Fibroblast of lung (primary cell): Measurements from ENCODE around the gene PACS2. TPM values are rescaled to one million over a fixed set of nuclear protein-coding genes. Genes with fewer than 3 reads are reported as not detected.
"Not testable (repeated sequence)": the region's sequence is repeated elsewhere in the genome, so short reads cannot be mapped to it uniquely, and the experiment has no call there.

Experiments
- DNase-seq, 2 donors: peaks; one replicate each; pipeline versions ENCODE4 v3.0.0 to v3.0.0-alpha.2; 2010; ENCODE audit warnings: low read depth in 2 of 2
- H2AFZ ChIP-seq: 2 replicates; pipeline ENCODE4 v1.5.1; 2012; ENCODE audit warnings: low read length, control low read depth, inconsistent platforms
- H3K27ac ChIP-seq: 2 replicates; pipeline ENCODE4 v1.5.1; 2011; ENCODE audit warnings: low read length, control low read depth; ENCODE audit not compliant: insufficient read depth
- H3K27me3 ChIP-seq: 2 replicates; pipeline ENCODE4 v1.5.1; 2011; ENCODE audit warnings: mild to moderate bottlenecking, low read length; ENCODE audit not compliant: control insufficient read depth, insufficient read depth
- H3K36me3 ChIP-seq: 2 replicates; pipeline ENCODE4 v1.5.1; 2011; ENCODE audit warnings: low read length; ENCODE audit not compliant: control insufficient read depth, insufficient read depth
- H3K4me1 ChIP-seq: 2 replicates; pipeline ENCODE4 v1.5.1; 2011; ENCODE audit warnings: low read length; ENCODE audit not compliant: control insufficient read depth, insufficient read depth; ENCODE audit errors: extremely low read depth
- H3K4me2 ChIP-seq: 2 replicates; pipeline ENCODE4 v1.5.1; 2011; ENCODE audit warnings: low read length, control low read depth; ENCODE audit not compliant: insufficient read depth; ENCODE audit errors: extremely low read depth
- H3K4me3 ChIP-seq, 4 experiments: fragments of 200-600 bp in 1 of 4; sonication (generic) in 1 of 4; replicated peaks in 1 of 4; 2 replicates each; pipeline ENCODE4 v1.5.1; 2011 to 2016; ENCODE audit warnings: low read length in 4 of 4, low read depth in 3 of 4, mild to moderate bottlenecking in 3 of 4, control low read depth in 2 of 4, inconsistent platforms in 1 of 4, mixed read lengths in 1 of 4; ENCODE audit not compliant: insufficient read depth in 1 of 4; ENCODE audit errors: control extremely low read depth in 1 of 4
- H3K79me2 ChIP-seq: 2 replicates; pipeline ENCODE4 v1.5.1; 2012; ENCODE audit warnings: mild to moderate bottlenecking, low read length, inconsistent platforms; ENCODE audit not compliant: control insufficient read depth, insufficient read depth
- H3K9ac ChIP-seq: 2 replicates; pipeline ENCODE4 v1.5.1; 2011; ENCODE audit warnings: mild to moderate bottlenecking, low read length, control low read depth; ENCODE audit not compliant: insufficient read depth
- H3K9me3 ChIP-seq: 2 replicates; pipeline ENCODE4 v1.5.1; 2012; ENCODE audit warnings: low read depth, low read length; ENCODE audit not compliant: control insufficient read depth, insufficient read depth
- H4K20me1 ChIP-seq: 2 replicates; pipeline ENCODE4 v1.5.1; 2011; ENCODE audit warnings: low read length; ENCODE audit not compliant: control insufficient read depth, insufficient read depth; ENCODE audit errors: extremely low read depth
- EZH2 ChIP-seq: IDR thresholded peaks from 2 replicates; pipeline ENCODE4 v1.5.1; 2012; ENCODE audit warnings: low read length, control low read depth, mild to moderate bottlenecking; ENCODE audit errors: missing control alignments
- polyA plus RNA-seq, 2 donors: library from polyadenylated mRNA; depleted of rRNA in 1 of 2; stranded (reverse) in 1 of 2; unstranded in 1 of 2; fragments of >200 nt; gene quantifications; 2 replicates each; pipeline ENCODE4 v1.2.1, GENCODE V29; 2011 to 2012; ENCODE audit warnings: missing spikeins in 1 of 2
- total RNA-seq: library from RNA; depleted of rRNA; stranded (reverse); fragments of >200 nt; gene quantifications from 2 replicates; pipeline ENCODE4 v1.2.1, GENCODE V29; 2014
- TF ChIP-seq, protein P1 (sequence below), 2 donors: IDR thresholded peaks in 1 of 2; conservative IDR thresholded peaks in 1 of 2; 1 replicate in 1 of 2; 2 replicates in 1 of 2; pipeline ENCODE4 v1.5.1; 2011 to 2012; ENCODE audit warnings: low read length in 2 of 2, control low read depth in 1 of 2, inconsistent platforms in 1 of 2, low read depth in 1 of 2, mild to moderate bottlenecking in 1 of 2

Gene PACS2
- total and polyA plus RNA-seq, 2 donors (not counting 1 experiment from before 2014, with no cell fraction given), result 20.3 to 52.5 TPM

DNA sequence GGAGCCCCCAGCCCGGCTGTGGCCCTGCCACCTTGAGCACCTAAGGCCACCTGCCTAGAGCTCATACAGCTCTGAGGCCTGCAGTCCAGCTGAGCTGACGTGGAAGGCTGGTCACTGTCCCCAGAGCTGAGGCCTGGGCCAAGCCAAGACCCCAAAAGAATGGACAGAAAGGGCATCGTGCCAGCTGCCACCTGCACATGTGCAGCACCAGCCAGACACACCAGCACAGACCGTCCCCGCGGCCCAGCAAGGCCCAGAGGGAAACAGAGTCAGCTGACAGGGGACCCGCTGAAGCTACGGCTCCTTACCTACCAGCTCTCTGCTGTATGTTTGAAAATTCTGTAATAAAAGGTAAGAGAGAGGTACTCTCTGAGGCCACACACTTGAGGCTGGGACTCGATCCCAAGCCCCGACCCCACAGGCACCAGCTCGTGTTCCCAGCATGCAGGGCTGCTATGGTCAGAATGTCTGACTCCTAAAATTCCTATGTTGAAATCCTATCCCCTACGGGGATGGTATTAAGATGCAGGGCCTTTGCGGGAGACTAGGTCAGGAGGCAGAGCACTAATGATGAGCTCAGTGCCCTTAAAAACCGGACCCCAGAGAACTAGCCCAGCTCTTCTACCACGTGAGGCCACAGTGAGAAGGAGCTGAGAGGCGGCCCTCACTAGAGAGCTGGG is 39.1 kb upstream of the PACS2 start:
- H3K9me3 ChIP-seq, result no peaks in the 10 kb centered on the region
- H2AFZ ChIP-seq, result no peak overlapping the region
- no peak overlapping the region for H3K4me3 ChIP-seq
- H3K4me1 ChIP-seq, result no peaks in the 10 kb centered on the region
- no peaks in the 10 kb centered on the region for H4K20me1 ChIP-seq
- DNase-seq, result peak; percentile 22 to 66
- H3K36me3 ChIP-seq, result no peaks in the 10 kb centered on the region
- no peak overlapping the region for H3K9ac ChIP-seq
- H3K27me3 ChIP-seq, result no peaks in the 10 kb centered on the region
- peaks cover 5% of the 10 kb centered on the region for H3K79me2 ChIP-seq
- TF ChIP-seq, protein P1, sequence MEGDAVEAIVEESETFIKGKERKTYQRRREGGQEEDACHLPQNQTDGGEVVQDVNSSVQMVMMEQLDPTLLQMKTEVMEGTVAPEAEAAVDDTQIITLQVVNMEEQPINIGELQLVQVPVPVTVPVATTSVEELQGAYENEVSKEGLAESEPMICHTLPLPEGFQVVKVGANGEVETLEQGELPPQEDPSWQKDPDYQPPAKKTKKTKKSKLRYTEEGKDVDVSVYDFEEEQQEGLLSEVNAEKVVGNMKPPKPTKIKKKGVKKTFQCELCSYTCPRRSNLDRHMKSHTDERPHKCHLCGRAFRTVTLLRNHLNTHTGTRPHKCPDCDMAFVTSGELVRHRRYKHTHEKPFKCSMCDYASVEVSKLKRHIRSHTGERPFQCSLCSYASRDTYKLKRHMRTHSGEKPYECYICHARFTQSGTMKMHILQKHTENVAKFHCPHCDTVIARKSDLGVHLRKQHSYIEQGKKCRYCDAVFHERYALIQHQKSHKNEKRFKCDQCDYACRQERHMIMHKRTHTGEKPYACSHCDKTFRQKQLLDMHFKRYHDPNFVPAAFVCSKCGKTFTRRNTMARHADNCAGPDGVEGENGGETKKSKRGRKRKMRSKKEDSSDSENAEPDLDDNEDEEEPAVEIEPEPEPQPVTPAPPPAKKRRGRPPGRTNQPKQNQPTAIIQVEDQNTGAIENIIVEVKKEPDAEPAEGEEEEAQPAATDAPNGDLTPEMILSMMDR (conservative IDR thresholded peaks at IDR 0.05 in 1 of 2, IDR thresholded peaks at IDR 0.05 in 1 of 2; ENCODE audit: low read depth in 1 of 2, low read length in 2 of 2), result no peak
- TF ChIP-seq EZH2, result no peak
- no peak overlapping the region for H3K4me2 ChIP-seq
- H3K27ac ChIP-seq, result no peak overlapping the region

DNA sequence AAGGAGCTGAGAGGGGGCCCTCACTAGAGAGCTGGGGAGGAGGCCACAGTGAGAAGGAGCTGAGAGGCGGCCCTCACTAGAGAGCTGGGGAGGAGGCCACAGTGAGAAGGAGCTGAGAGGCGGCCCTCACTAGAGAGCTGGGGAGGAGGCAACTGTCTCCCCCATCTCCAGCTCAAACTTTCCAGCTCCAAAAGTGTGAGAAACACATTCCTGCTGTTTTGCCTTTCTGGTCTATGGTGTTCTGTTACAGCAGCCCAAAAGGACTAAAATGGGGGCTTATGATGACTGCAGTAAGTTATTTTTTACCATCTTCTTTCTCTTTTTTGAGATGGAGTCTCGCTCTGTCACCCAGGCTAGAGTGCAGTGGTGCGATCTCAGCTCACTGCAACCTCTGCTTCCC is 37.1 kb upstream of the PACS2 start:
- not testable (repeated sequence) for H3K4me2 ChIP-seq, H3K27me3 ChIP-seq, H3K9ac ChIP-seq, H3K79me2 ChIP-seq, H3K27ac ChIP-seq, H3K36me3 ChIP-seq, H4K20me1 ChIP-seq, H3K9me3 ChIP-seq, H3K4me3 ChIP-seq, H2AFZ ChIP-seq, H3K4me1 ChIP-seq
- peak in 1 of 2 donors; percentile 26 for DNase-seq

DNA sequence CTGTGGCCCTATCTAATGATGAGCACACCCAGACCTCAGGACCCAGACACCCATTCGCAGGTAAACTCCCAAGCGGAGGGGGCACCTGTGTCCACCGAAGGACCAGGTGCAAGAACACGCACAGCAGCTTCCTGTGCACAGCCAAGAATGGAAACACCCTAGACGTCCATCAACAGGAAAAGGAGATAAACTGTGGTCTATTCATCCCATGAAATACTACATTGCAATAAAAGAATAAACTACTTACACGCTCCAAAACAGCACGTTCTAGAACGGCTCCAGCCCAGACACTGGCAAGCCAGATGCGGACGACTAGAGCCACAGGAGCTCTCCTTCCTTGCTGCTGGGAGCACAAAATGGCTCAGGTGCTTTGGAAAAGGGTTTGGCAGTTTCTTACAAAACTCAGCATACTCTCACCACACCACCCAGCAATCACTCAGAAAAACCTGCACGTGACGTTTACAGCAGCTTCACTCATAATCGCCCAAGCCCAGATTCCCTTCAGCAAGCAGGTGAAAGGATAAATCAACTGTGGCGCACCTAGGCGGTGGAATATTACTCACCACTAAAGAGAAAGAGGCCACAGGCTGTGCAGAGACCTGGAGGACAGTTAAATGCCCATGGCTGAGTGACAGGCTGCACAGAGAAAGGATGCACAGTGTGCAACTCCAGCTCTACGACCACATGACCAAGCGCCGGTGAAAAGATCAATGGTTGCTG is 34.7 kb upstream of the PACS2 start:
- no peak overlapping the region for H3K27ac ChIP-seq
- H3K27me3 ChIP-seq, result no peaks in the 10 kb centered on the region
- TF ChIP-seq, protein P1 (conservative IDR thresholded peaks at IDR 0.05 in 1 of 2, IDR thresholded peaks at IDR 0.05 in 1 of 2; ENCODE audit: low read depth in 1 of 2, low read length in 2 of 2), result no peak
- TF ChIP-seq EZH2, result no peak
- H3K79me2 ChIP-seq, result peaks cover 8% of the 10 kb centered on the region
- no peaks in the 10 kb centered on the region for H4K20me1 ChIP-seq
- H2AFZ ChIP-seq, result no peak overlapping the region
- H3K9ac ChIP-seq, result no peak overlapping the region
- DNase-seq, result no peak
- no peaks in the 10 kb centered on the region for H3K36me3 ChIP-seq
- H3K4me2 ChIP-seq, result no peak overlapping the region
- H3K9me3 ChIP-seq, result no peaks in the 10 kb centered on the region
- H3K4me3 ChIP-seq, result no peak overlapping the region
- no peaks in the 10 kb centered on the region for H3K4me1 ChIP-seq
